H1 (cell line): Measurements from ENCODE around the gene NARS2. TPM values are rescaled to one million over a fixed set of nuclear protein-coding genes. Genes with fewer than 3 reads are reported as not detected.

ENCODE experiments used
- CTCF ChIA-PET: fragments of 300-600 bp; sonication (Branson Sonifier 250); formaldehyde crosslinking; loops from one replicate; lab custom pipeline; 2021; ENCODE audit not compliant: partially characterized antibody; lab: Charles Lee
- POLR2A ChIA-PET: fragments of 300-600 bp; sonication (Branson Sonifier 250); formaldehyde crosslinking; loops from one replicate; lab custom pipeline; 2021; ENCODE audit warnings: inconsistent platforms; ENCODE audit not compliant: partially characterized antibody; lab: Charles Lee
- DNase-seq, 2 experiments: peaks; one replicate each; pipeline versions ENCODE4 v3.0.0 to v3.0.0-alpha.2; 2010 to 2022; ENCODE audit warnings: low spot score in 2 of 2, low read depth in 1 of 2, mixed read lengths in 1 of 2
- FAIRE-seq: peaks from 2 replicates; lab custom pipeline; 2011; peaks lifted over from hg19 to GRCh38; lab: Jason Lieb, UNC
- H2AFZ ChIP-seq: 2 replicates; pipeline ENCODE4 v1.8.1; 2012; ENCODE audit warnings: low read length, inconsistent platforms
- H2AK5ac ChIP-seq: 2 replicates; pipeline ENCODE4 v1.6.1; 2013; ENCODE audit warnings: low read depth, low read length
- H2BK120ac ChIP-seq: replicated peaks from 2 replicates; pipeline ENCODE3; 2013; ENCODE audit warnings: low read depth, low read length, inconsistent platforms
- H2BK12ac ChIP-seq: 2 replicates; pipeline ENCODE4 v1.6.1; 2013; ENCODE audit warnings: low read depth, low read length
- H2BK15ac ChIP-seq: 2 replicates; pipeline ENCODE4 v1.6.1; 2013; ENCODE audit warnings: low read length
- H2BK20ac ChIP-seq: 2 replicates; pipeline ENCODE4 v1.6.1; 2013; ENCODE audit warnings: low read length
- H2BK5ac ChIP-seq: 2 replicates; pipeline ENCODE4 v1.6.1; 2013; ENCODE audit warnings: low read depth, low read length
- H3K14ac ChIP-seq: 2 replicates; pipeline ENCODE4 v1.6.1; 2013; ENCODE audit warnings: inconsistent platforms; ENCODE audit not compliant: insufficient read length
- H3K18ac ChIP-seq: 2 replicates; pipeline ENCODE4 v1.6.1; 2013; ENCODE audit warnings: low read length; ENCODE audit errors: extremely low read depth
- H3K23ac ChIP-seq: 2 replicates; pipeline ENCODE4 v1.6.1; 2013; ENCODE audit warnings: inconsistent platforms; ENCODE audit not compliant: insufficient read length
- H3K23me2 ChIP-seq: 2 replicates; pipeline ENCODE4 v1.6.1; 2013; ENCODE audit warnings: low read depth, low read length
- H3K27ac ChIP-seq: 2 replicates; pipeline ENCODE4 v1.6.1; 2011; ENCODE audit warnings: low read depth, low read length, inconsistent platforms
- H3K27me3 ChIP-seq, 4 experiments: replicated peaks in 1 of 4; 1 replicate in 1 of 4; 2 replicates in 3 of 4; pipeline versions ENCODE4 v1.6.1 to v1.8.1; 2011 to 2013; ENCODE audit warnings: low read length in 3 of 4, mild to moderate bottlenecking in 3 of 4, inconsistent platforms in 2 of 4, mixed read lengths in 2 of 4, moderate library complexity in 1 of 4; ENCODE audit not compliant: control insufficient read depth in 3 of 4, insufficient read depth in 3 of 4; ENCODE audit errors: extremely low read depth in 1 of 4
- H3K36me3 ChIP-seq, 4 experiments: 2 replicates each; pipeline versions ENCODE4 v1.6.1 to v1.8.1; 2011 to 2013; ENCODE audit warnings: mild to moderate bottlenecking in 4 of 4, low read length in 3 of 4, moderate library complexity in 2 of 4, control low read depth in 1 of 4, inconsistent platforms in 1 of 4; ENCODE audit not compliant: insufficient read depth in 4 of 4, control insufficient read depth in 2 of 4
- H3K4ac ChIP-seq: replicated peaks from 2 replicates; pipeline ENCODE3; 2013; ENCODE audit warnings: low read length, low read depth, mixed read lengths, inconsistent platforms; ENCODE audit not compliant: insufficient read length
- H3K4me1 ChIP-seq, 4 experiments: replicated peaks in 1 of 4; 1 replicate in 1 of 4; 2 replicates in 3 of 4; pipeline versions ENCODE4 v1.6.1 to v1.8.1; 2011 to 2013; ENCODE audit warnings: low read length in 3 of 4, inconsistent platforms in 2 of 4, mixed read lengths in 1 of 4; ENCODE audit not compliant: insufficient read depth in 4 of 4, control insufficient read depth in 3 of 4
- H3K4me2 ChIP-seq, 2 experiments: 2 replicates each; pipeline versions ENCODE4 v1.6.1 to v1.8.1; 2011 to 2013; ENCODE audit warnings: low read depth in 2 of 2, low read length in 2 of 2, control low read depth in 1 of 2, inconsistent platforms in 1 of 2, mild to moderate bottlenecking in 1 of 2; ENCODE audit not compliant: insufficient read depth in 1 of 2
- H3K4me3 ChIP-seq, 4 experiments: fragments of 200-600, 300-600 bp in 1 of 4; sonication (generic), shearing (Covaris generic), sonication (Bioruptor Twin) in 1 of 4; 2 replicates each; pipeline versions ENCODE4 v1.5.1 to v1.8.1; 2011 to 2016; ENCODE audit warnings: low read length in 4 of 4, low read depth in 3 of 4, control low read depth in 2 of 4, inconsistent platforms in 2 of 4, mild to moderate bottlenecking in 2 of 4, mixed read lengths in 1 of 4, moderate library complexity in 1 of 4; ENCODE audit not compliant: insufficient read depth in 2 of 4; ENCODE audit errors: extremely low read depth in 1 of 4
- H3K56ac ChIP-seq: replicated peaks from 2 replicates; pipeline ENCODE3; 2013; ENCODE audit warnings: low read depth, mild to moderate bottlenecking, mixed read lengths, low read length, inconsistent platforms; ENCODE audit not compliant: insufficient read length
- H3K79me1 ChIP-seq: 2 replicates; pipeline ENCODE4 v1.6.1; 2013; ENCODE audit warnings: low read depth, low read length, control low read depth
- H3K79me2 ChIP-seq, 2 experiments: 2 replicates each; pipeline versions ENCODE4 v1.6.1 to v1.8.1; 2012 to 2013; ENCODE audit warnings: low read length in 2 of 2, mild to moderate bottlenecking in 2 of 2, inconsistent platforms in 1 of 2; ENCODE audit not compliant: insufficient read depth in 2 of 2, control insufficient read depth in 1 of 2
- H3K9ac ChIP-seq, 4 experiments: replicated peaks in 1 of 4; 1 replicate in 1 of 4; 2 replicates in 3 of 4; pipeline versions ENCODE4 v1.6.1 to v1.8.1; 2011 to 2013; ENCODE audit warnings: low read depth in 3 of 4, low read length in 3 of 4, control low read depth in 2 of 4, mild to moderate bottlenecking in 2 of 4, moderate library complexity in 2 of 4, inconsistent platforms in 1 of 4; ENCODE audit errors: extremely low read depth in 1 of 4
- H3K9me3 ChIP-seq, 2 experiments: 2 replicates each; pipeline versions ENCODE4 v1.6.1 to v1.8.1; 2012 to 2013; ENCODE audit warnings: mild to moderate bottlenecking in 2 of 2, moderate library complexity in 2 of 2, control low read depth in 1 of 2, inconsistent platforms in 1 of 2, low read depth in 1 of 2, low read length in 1 of 2, mixed read lengths in 1 of 2; ENCODE audit not compliant: insufficient read depth in 2 of 2
- H4K20me1 ChIP-seq, 2 experiments: replicated peaks in 1 of 2; 2 replicates each; pipeline versions ENCODE3 to v1.8.1; 2011 to 2013; ENCODE audit warnings: inconsistent platforms in 2 of 2, low read length in 2 of 2, mild to moderate bottlenecking in 1 of 2; ENCODE audit not compliant: insufficient read depth in 2 of 2, control insufficient read depth in 1 of 2
- H4K5ac ChIP-seq: 2 replicates; pipeline ENCODE4 v1.6.1; 2013; ENCODE audit warnings: low read length, low read depth, mixed read lengths, inconsistent platforms; ENCODE audit not compliant: insufficient read length
- H4K8ac ChIP-seq: 2 replicates; pipeline ENCODE4 v1.8.0; 2013; ENCODE audit warnings: mild to moderate bottlenecking, moderate library complexity, low read length, inconsistent platforms; ENCODE audit not compliant: insufficient read depth; ENCODE audit errors: extremely low read depth
- H4K91ac ChIP-seq: replicated peaks from 2 replicates; pipeline ENCODE3; 2013; ENCODE audit warnings: low read length, mixed read lengths, inconsistent platforms; ENCODE audit not compliant: insufficient read length
- CEBPB ChIP-seq: IDR thresholded peaks from 2 replicates; pipeline ENCODE4 v1.6.1; 2012; ENCODE audit warnings: low read depth, low read length
- CREB1 ChIP-seq: IDR thresholded peaks from 2 replicates; pipeline ENCODE4 v1.6.1; 2012; ENCODE audit warnings: inconsistent platforms
- KDM4A ChIP-seq: IDR thresholded peaks from one replicate; pipeline ENCODE4 v1.7.1; 2012; ENCODE audit warnings: low read depth, mild to moderate bottlenecking, moderate library complexity, low read length, inconsistent platforms; ENCODE audit not compliant: severe bottlenecking
- MAFK ChIP-seq: IDR thresholded peaks from 2 replicates; pipeline ENCODE4 v1.6.1; 2012; ENCODE audit warnings: low read depth, mild to moderate bottlenecking, improper control_type of control experiment, low read length
- RBBP5 ChIP-seq: IDR thresholded peaks from 2 replicates; pipeline ENCODE4 v1.7.1; 2012; ENCODE audit warnings: low read depth, mild to moderate bottlenecking, inconsistent platforms, low read length, moderate library complexity, borderline replicate concordance
- RFX5 ChIP-seq: IDR thresholded peaks from 2 replicates; pipeline ENCODE4 v1.6.1; 2011; ENCODE audit warnings: low read depth, low read length, improper control_type of control experiment, borderline replicate concordance
- SAP30 ChIP-seq: fragments of 300-600 bp; sonication (generic); IDR thresholded peaks from 2 replicates; pipeline ENCODE4 v1.7.1; 2012; ENCODE audit warnings: low read length, moderate library complexity, mild to moderate bottlenecking, inconsistent platforms; ENCODE audit not compliant: insufficient read depth, insufficient replicate concordance
- SIX5 ChIP-seq: IDR thresholded peaks from 2 replicates; pipeline ENCODE4 v1.6.1; 2011; ENCODE audit warnings: mild to moderate bottlenecking, low read depth, low read length
- SRF ChIP-seq: IDR thresholded peaks from 2 replicates; pipeline ENCODE4 v1.6.1; 2011; ENCODE audit warnings: mild to moderate bottlenecking, low read depth, low read length, moderate library complexity
- SUZ12 ChIP-seq: fragments of 200-600 bp; sonication (generic); IDR thresholded peaks from 2 replicates; pipeline ENCODE4 v1.6.1; 2012; ENCODE audit warnings: mild to moderate bottlenecking, inconsistent platforms, low read length, moderate library complexity, mixed read lengths
- YY1 ChIP-seq: IDR thresholded peaks from 2 replicates; pipeline ENCODE4 v1.6.1; 2011; ENCODE audit warnings: low read depth, mild to moderate bottlenecking, low read length
- ZNF274 ChIP-seq: IDR thresholded peaks from 2 replicates; pipeline ENCODE4 v1.7.0; 2012; ENCODE audit warnings: low read length, borderline replicate concordance; ENCODE audit errors: extremely low read depth
- WGBS, 2 experiments: shearing (Covaris generic) in 1 of 2; methylation state at CpG; one replicate each; pipeline versions ENCODE4 v1.1.6 to v1.1.7; 2013 to 2015; ENCODE audit warnings: low lambda C conversion rate in 2 of 2, mixed read lengths in 2 of 2, inconsistent platforms in 1 of 2, low coverage in 1 of 2, missing lambda C conversion rate in 1 of 2; ENCODE audit not compliant: insufficient replicate concordance in 2 of 2, insufficient coverage in 1 of 2, insufficient read length in 1 of 2; ENCODE audit errors: extremely low coverage in 1 of 2, missing lambda C conversion rate in 1 of 2; 5-methylcytosine and 5-hydroxymethylcytosine counted together
- polyA plus RNA-seq, 7 experiments: library from polyadenylated mRNA; depleted of rRNA in 3 of 7; stranded (reverse) in 5 of 7; unstranded in 2 of 7; fragments of >200 nt in 5 of 7; fragments of 200-250 nt in 2 of 7; gene quantifications; 1 replicate in 5 of 7; 2 replicates in 1 of 7; 4 replicates in 1 of 7; pipeline versions ENCODE4 v1.2.1 to v1.2.3, GENCODE V29; 2011 to 2013; ENCODE audit warnings: missing spikeins in 2 of 7, mixed read lengths in 2 of 7
- total RNA-seq: library from RNA; stranded (reverse); fragmentation: NEBNext Ultra II Directional; extraction: Animal tissue kit (Norgen Biotek cat#: 25700); gene quantifications from 2 replicates; pipeline ENCODE4 v1.2.1, GENCODE V29; 2021

NARS2 gene
- total and polyA plus RNA-seq, 2 of the 8 experiments (the other 6 are each of a cell fraction or from before 2014, with no cell fraction given) = 26.2 to 51.6 TPM

DNA sequence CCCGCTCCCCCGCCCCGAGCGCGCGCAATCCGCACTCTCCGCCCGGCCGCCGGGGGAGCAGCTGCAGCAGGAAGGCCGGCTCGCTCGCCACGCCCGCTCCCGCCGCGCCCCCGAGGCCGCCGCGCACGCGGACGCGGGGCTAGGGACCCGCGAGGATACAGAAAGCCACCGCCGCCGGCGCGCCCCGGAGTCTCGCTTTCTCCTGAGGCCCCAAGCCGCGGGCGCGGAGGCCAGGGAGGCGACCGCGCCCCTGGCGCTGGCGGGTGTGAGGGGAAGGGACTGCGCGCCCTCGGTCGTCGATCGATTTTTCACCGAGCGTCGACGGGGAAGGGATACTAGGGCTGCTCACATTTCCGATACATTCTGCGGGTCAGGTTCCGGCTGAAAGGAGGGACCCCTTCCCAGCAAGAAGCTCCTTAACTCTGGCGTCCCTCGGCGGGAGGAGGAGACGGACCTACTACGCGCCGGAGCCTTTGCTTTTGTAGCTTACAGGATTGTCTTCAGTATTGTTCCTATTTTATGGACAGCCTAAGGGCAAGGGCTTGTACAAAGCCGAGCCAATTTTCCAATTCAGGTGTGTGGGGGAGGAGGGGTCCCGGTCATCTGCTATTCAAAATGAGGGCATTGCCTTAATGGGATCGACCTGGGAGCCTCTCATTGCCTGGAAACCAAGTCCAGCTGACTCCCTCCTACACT, 156.6 kb downstream of the NARS2 start:
- Histone ChIP-seq H2BK20ac (no peak overlapping the region), H3K23ac (no peak overlapping the region), H3K27ac (peak overlapping the region; percentile 65), H3K56ac (no peak overlapping the region), H3K4ac (no peak overlapping the region), H2AFZ (0 out of 2 replicates have a peak overlapping the region, but pooled peaks have one; percentile 57), H3K18ac (peak overlapping the region; percentile 79; the same call in 1 of the 2 replicates), H2BK15ac (no peak overlapping the region), H3K4me2 (peak overlapping the region; percentile 81 to 98), H4K20me1 (peaks cover 0 to 2% of the 10 kb centered on the region in 2 experiments), H2BK5ac (peak overlapping the region; percentile 38; the same call in 1 of the 2 replicates), H3K9ac (peak overlapping the region; percentile 38 to 79 (median 66)), H3K4me3 (peak overlapping the region; percentile 58 to 83 (median 80)), H3K14ac (no peak overlapping the region), H3K23me2 (peaks cover 10% of the 10 kb centered on the region; the same call in 1 of the 2 replicates), H2BK120ac (no peak overlapping the region), H3K79me2 (peaks cover 0 to 4% of the 10 kb centered on the region in 2 experiments; a peak in 1 of 4 replicates), H3K79me1 (no peaks in the 10 kb centered on the region), H2BK12ac (no peak overlapping the region), H3K36me3 (no peaks in the 10 kb centered on the region), H4K8ac (no peak overlapping the region), H4K91ac (peak overlapping the region; percentile 88), H4K5ac (no peak overlapping the region), H3K27me3 (peaks cover 0 to 13% (median 8%) of the 10 kb centered on the region in 4 experiments; a peak in 4 of 7 replicates), H3K9me3 (no peaks in the 10 kb centered on the region), H3K4me1 (peaks cover 3 to 16% (median 5%) of the 10 kb centered on the region in 4 experiments; a peak in 6 of 7 replicates), H2AK5ac (no peak overlapping the region)
- DNase-seq = peak in 1 of 2 experiments; percentile 82
- ChIA-PET CTCF (interaction anchor here (0.7 to 7.6 kb wide), 6 partner anchors 12 to 419 kb away, joined by 3 to 87 read pairs (median 6); no protein-coding TSS in a partner anchor), POLR2A (interaction anchor here (0.7 to 4.7 kb wide), 7 partner anchors 12 to 190 kb away, joined by 3 to 33 read pairs (median 5); partner anchors contain the start of gene NARS2)
- WGBS, 2 experiments = 1% methylated on average over 41 of the region's 68 CpGs; no CpG with 5 or more reads in 1 of the 2 experiments
- FAIRE-seq = no peak
- no peak for TF ChIP-seq YY1
- no peak for TF ChIP-seq RFX5
- TF ChIP-seq CEBPB = no peak
- TF ChIP-seq SAP30 = no peak
- no peak for TF ChIP-seq CREB1
- peak; percentile 71 for TF ChIP-seq KDM4A
- TF ChIP-seq SUZ12 = no peak
- TF ChIP-seq RBBP5 = peak; percentile 80; the same call in 1 of the 2 replicates
- no peak for TF ChIP-seq ZNF274
- no peak for TF ChIP-seq SIX5
- no peak for TF ChIP-seq SRF
- TF ChIP-seq MAFK = no peak
